Ishikawa (cell line): ENCODE results near the gene PSD2.

Source experiments
- EGR1 ChIP-seq: IDR thresholded peaks from 2 replicates; pipeline ENCODE4 v1.6.1; 2012
- EP300 ChIP-seq: IDR thresholded peaks from 2 replicates; pipeline ENCODE4 v1.6.1; 2012; ENCODE audit warnings: borderline replicate concordance
- MAX ChIP-seq: IDR thresholded peaks from 2 replicates; pipeline ENCODE4 v1.6.1; 2012
- RAD21 ChIP-seq: IDR thresholded peaks from 2 replicates; pipeline ENCODE4 v1.6.1; 2012; ENCODE audit warnings: low read depth
- REST ChIP-seq: IDR thresholded peaks from 2 replicates; pipeline ENCODE4 v1.6.1; 2012; ENCODE audit warnings: low read depth, mild to moderate bottlenecking
- TEAD4 ChIP-seq: IDR thresholded peaks from 2 replicates; pipeline ENCODE4 v1.6.1; 2012
- YY1 ChIP-seq: IDR thresholded peaks from 2 replicates; pipeline ENCODE4 v1.6.1; 2012; ENCODE audit warnings: low read depth
- ZBTB7A ChIP-seq: IDR thresholded peaks from 2 replicates; pipeline ENCODE4 v1.6.1; 2012; ENCODE audit warnings: low read depth

- TF ChIP-seq TEAD4 (no peak), MAX (no peak), RAD21 (no peak), EGR1 (no peak), EP300 (no peak), YY1 (no peak), REST (no peak), ZBTB7A (no peak)
These were observed 15.6 kb downstream of the PSD2 start for GRCh38 chr5:139811274-139811607.
